Measurements from ENCODE around the gene DPP10.

- TF ChIP-seq, protein P1, sequence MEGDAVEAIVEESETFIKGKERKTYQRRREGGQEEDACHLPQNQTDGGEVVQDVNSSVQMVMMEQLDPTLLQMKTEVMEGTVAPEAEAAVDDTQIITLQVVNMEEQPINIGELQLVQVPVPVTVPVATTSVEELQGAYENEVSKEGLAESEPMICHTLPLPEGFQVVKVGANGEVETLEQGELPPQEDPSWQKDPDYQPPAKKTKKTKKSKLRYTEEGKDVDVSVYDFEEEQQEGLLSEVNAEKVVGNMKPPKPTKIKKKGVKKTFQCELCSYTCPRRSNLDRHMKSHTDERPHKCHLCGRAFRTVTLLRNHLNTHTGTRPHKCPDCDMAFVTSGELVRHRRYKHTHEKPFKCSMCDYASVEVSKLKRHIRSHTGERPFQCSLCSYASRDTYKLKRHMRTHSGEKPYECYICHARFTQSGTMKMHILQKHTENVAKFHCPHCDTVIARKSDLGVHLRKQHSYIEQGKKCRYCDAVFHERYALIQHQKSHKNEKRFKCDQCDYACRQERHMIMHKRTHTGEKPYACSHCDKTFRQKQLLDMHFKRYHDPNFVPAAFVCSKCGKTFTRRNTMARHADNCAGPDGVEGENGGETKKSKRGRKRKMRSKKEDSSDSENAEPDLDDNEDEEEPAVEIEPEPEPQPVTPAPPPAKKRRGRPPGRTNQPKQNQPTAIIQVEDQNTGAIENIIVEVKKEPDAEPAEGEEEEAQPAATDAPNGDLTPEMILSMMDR (IDR thresholded peaks at IDR 0.05) = no peak
- TF ChIP-seq POLR2AphosphoS5 (IDR thresholded peaks at IDR 0.05; ENCODE audit: low read depth, low read length) = no peak
Observed at GRCh38 chr2:115119086-115119485, 676.6 kb downstream of the DPP10 start.
